DND-41 (cell line): ENCODE data around the gene DIRAS1.

Experiments used
- ATAC-seq: fragments of 200-7000 bp; cut with Tn5 transposase; 3 replicates; pipeline ENCODE4 v1.9.1; 2021; ENCODE audit warnings: low read depth; ENCODE audit not compliant: insufficient read depth
- DNase-seq: peaks from one replicate; pipeline ENCODE4 v3.0.0-alpha.2; 2020
- H2AFZ ChIP-seq: 2 replicates; pipeline ENCODE4 v1.6.0; 2012; ENCODE audit warnings: low read depth, low read length
- H3K27ac ChIP-seq: 2 replicates; pipeline ENCODE4 v1.5.1; 2012; ENCODE audit warnings: low read length, inconsistent platforms
- H3K27me3 ChIP-seq: fragments of 200-600 bp; sonication (generic); 2 replicates; pipeline ENCODE4 v1.6.0; 2012; ENCODE audit warnings: low read length, mild to moderate bottlenecking, inconsistent platforms; ENCODE audit not compliant: insufficient read depth, poor library complexity
- H3K36me3 ChIP-seq: 2 replicates; pipeline ENCODE4 v1.5.1; 2012; ENCODE audit warnings: low read length, inconsistent platforms; ENCODE audit not compliant: insufficient read depth
- H3K4me1 ChIP-seq: 2 replicates; pipeline ENCODE4 v1.5.1; 2012; ENCODE audit warnings: mild to moderate bottlenecking, low read length; ENCODE audit not compliant: insufficient read depth
- H3K4me2 ChIP-seq: 2 replicates; pipeline ENCODE4 v1.6.0; 2012; ENCODE audit warnings: mild to moderate bottlenecking, moderate library complexity, low read length, inconsistent platforms; ENCODE audit not compliant: insufficient read depth
- H3K4me3 ChIP-seq, 2 experiments: fragments of 200-600 bp in 1 of 2; shearing (Covaris generic) in 1 of 2; 2 replicates each; pipeline ENCODE4 v1.5.1; 2012 to 2016; ENCODE audit warnings: inconsistent platforms in 2 of 2, low read length in 2 of 2, mild to moderate bottlenecking in 2 of 2, low read depth in 1 of 2, moderate library complexity in 1 of 2
- H3K79me2 ChIP-seq: 2 replicates; pipeline ENCODE4 v1.6.0; 2012; ENCODE audit warnings: low read length, inconsistent platforms; ENCODE audit not compliant: insufficient read depth
- H3K9ac ChIP-seq: 2 replicates; pipeline ENCODE4 v1.6.0; 2012; ENCODE audit warnings: low read depth, mild to moderate bottlenecking, inconsistent platforms, low read length, moderate library complexity
- H3K9me3 ChIP-seq: 2 replicates; pipeline ENCODE4 v1.5.1; 2012; ENCODE audit warnings: low read length, moderate library complexity, mild to moderate bottlenecking, inconsistent platforms; ENCODE audit not compliant: insufficient read depth, severe bottlenecking
- H4K20me1 ChIP-seq: 2 replicates; pipeline ENCODE4 v1.6.0; 2012; ENCODE audit warnings: low read length; ENCODE audit not compliant: insufficient read depth
- CTCF ChIP-seq: IDR thresholded peaks from 2 replicates; pipeline ENCODE4 v1.5.1; 2012; ENCODE audit warnings: borderline replicate concordance, low read length, moderate library complexity, mild to moderate bottlenecking; ENCODE audit not compliant: poor library complexity, severe bottlenecking; ENCODE audit errors: extremely low read depth
- EZH2 ChIP-seq: IDR thresholded peaks from 3 replicates; pipeline ENCODE4 v1.6.1; 2012; ENCODE audit warnings: borderline replicate concordance, low read depth, mild to moderate bottlenecking, moderate library complexity, low read length, inconsistent platforms; ENCODE audit not compliant: severe bottlenecking

DIRAS1 gene

GRCh38 chr19:2759965-2760364 lies 38.8 kb upstream of the DIRAS1 start:
- H3K4me2 ChIP-seq, result no peak overlapping the region
- H3K36me3 ChIP-seq, result peaks cover 86% of the 10 kb centered on the region
- H3K9ac ChIP-seq, result no peak overlapping the region
- H3K9me3 ChIP-seq, result no peaks in the 10 kb centered on the region
- no peaks in the 10 kb centered on the region for H3K79me2 ChIP-seq
- peaks cover 25% of the 10 kb centered on the region for H4K20me1 ChIP-seq
- no peak overlapping the region for H2AFZ ChIP-seq
- H3K4me1 ChIP-seq, result no peaks in the 10 kb centered on the region
- ATAC-seq (no peak), DNase-seq (no peak)
- no peaks in the 10 kb centered on the region for H3K27me3 ChIP-seq
- H3K4me3 ChIP-seq, result no peak overlapping the region
- no peak overlapping the region for H3K27ac ChIP-seq
- no peak for TF ChIP-seq EZH2
- no peak for TF ChIP-seq CTCF

GRCh38 chr19:2759362-2759761 lies 38.2 kb upstream of the DIRAS1 start:
- Histone ChIP-seq H3K27ac (no peak overlapping the region), H3K9me3 (no peaks in the 10 kb centered on the region), H3K4me1 (no peaks in the 10 kb centered on the region), H3K9ac (no peak overlapping the region), H3K36me3 (peaks cover 86% of the 10 kb centered on the region), H3K4me2 (no peak overlapping the region), H3K4me3 (no peak overlapping the region), H4K20me1 (peaks cover 25% of the 10 kb centered on the region), H2AFZ (no peak overlapping the region), H3K79me2 (no peaks in the 10 kb centered on the region), H3K27me3 (no peaks in the 10 kb centered on the region)
- ATAC-seq, result no peak
- DNase-seq, result no peak
- TF ChIP-seq EZH2, result no peak
- no peak for TF ChIP-seq CTCF

GRCh38 chr19:2758601-2759313 lies 37.6 kb upstream of the DIRAS1 start:
- Histone ChIP-seq H3K9me3 (no peaks in the 10 kb centered on the region), H3K9ac (no peak overlapping the region), H3K4me3 (no peak overlapping the region), H4K20me1 (peaks cover 25% of the 10 kb centered on the region), H3K4me2 (no peak overlapping the region), H3K27me3 (no peaks in the 10 kb centered on the region), H3K79me2 (no peaks in the 10 kb centered on the region), H3K4me1 (no peaks in the 10 kb centered on the region), H3K36me3 (peaks cover 86% of the 10 kb centered on the region), H3K27ac (no peak overlapping the region), H2AFZ (no peak overlapping the region)
- ATAC-seq, result no peak
- TF ChIP-seq EZH2 (no peak), CTCF (no peak)
- DNase-seq, result no peak
